GM19035 (cell line): ENCODE measurements around the gene PIEZO1.
"Not testable (repeated sequence)": the region's sequence is repeated elsewhere in the genome, so short reads cannot be mapped to it uniquely, and the experiment has no call there.

Source experiments
- ATAC-seq: cut with Tn5 transposase; IDR thresholded peaks from one replicate; pipeline ENCODE4 v1.9.1; 2021; ENCODE audit not compliant: unreplicated experiment

The PIEZO1 gene

GRCh38 chr16:88673716-88674379, 111.2 kb downstream of the PIEZO1 start:
- no peak for ATAC-seq

- no peak for ATAC-seq
Observed at GRCh38 chr16:88672776-88673175, 112.2 kb downstream of the PIEZO1 start.

- ATAC-seq, result no peak
Observed at GRCh38 chr16:88671806-88672205, 113.2 kb downstream of the PIEZO1 start.

DNA sequence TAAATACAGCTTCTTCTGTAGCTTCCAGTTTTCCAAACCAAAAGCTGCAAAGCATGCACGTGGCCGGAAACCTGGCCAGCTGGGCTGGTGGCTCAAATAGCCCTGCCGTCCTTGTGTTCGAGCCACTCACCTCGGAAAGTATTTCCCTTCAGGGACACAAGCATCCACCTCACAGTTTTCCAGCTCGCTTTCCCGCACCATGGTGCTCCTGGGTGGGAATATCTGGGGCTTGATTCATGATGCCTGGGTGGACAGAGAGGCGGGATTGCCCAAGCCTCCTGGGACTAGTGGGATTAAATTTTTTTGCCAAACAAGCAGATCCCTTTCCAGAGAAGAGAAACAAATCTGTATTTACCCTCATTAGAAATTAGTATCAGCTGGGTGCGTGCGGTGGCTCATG, 115.0 kb downstream of the PIEZO1 start:
- no peak for ATAC-seq

DNA sequence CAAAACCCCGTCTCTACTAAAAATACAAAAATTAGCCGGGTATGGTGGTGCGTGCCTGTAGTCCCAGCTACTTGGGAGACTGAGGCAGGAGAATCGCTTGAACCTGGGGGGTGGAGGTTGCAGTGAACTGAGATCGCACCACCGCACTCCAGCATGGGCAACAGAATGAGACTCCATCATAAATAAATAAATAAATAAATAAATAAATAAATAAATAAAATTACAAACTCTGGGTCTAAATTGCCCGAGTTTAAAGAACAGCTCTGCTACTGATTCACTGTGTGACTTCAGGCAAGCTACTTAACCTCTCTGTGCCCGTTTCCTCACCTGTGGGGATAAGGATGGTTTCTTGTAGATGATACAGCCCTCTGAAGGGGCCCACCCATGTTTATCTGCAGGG, 115.5 kb downstream of the PIEZO1 start:
- ATAC-seq, result not testable (repeated sequence)

DNA sequence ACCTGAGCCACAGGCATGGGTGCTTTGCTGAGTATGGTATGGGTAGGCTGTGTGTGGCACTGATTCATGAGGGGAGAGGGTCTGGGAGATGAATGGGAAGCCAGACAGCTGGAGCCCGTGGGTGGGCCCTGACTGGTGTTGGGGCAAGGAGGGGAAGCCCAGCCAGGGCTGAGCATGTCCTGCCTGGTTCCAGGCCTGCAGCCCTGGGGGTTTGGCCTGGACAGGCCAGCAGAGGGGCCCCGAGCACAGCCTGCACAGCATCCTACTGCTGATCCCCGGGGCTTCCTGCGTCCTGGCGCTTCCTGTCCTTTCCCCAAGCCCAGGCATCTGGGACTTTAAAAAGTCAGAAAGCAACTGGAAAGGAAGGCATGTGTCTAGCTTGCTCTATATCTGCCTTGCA, 117.6 kb downstream of the PIEZO1 start:
- ATAC-seq, result no peak

GRCh38 chr16:88665570-88665969, 119.5 kb downstream of the PIEZO1 start:
- no peak for ATAC-seq
